ENCODE results near the gene TMEM271.

GRCh38 chr4:616911-617643, 41.0 kb upstream of the TMEM271 start:
- TF ChIP-seq CTCF (IDR thresholded peaks at IDR 0.05), result no peak
- TF ChIP-seq EP300 (IDR thresholded peaks at IDR 0.05; ENCODE audit: low read depth), result no peak
- TF ChIP-seq POLR2A (IDR thresholded peaks at IDR 0.05), result no peak

Measured in transverse colon (tissue), 3 donors.